Measurements from ENCODE around the gene CGREF1. TPM values are rescaled to one million over a fixed set of nuclear protein-coding genes. Genes with fewer than 3 reads are reported as not detected.

The CGREF1 gene
- total and polyA plus RNA-seq, 2 donors (not counting 1 experiment from before 2014, with no cell fraction given), result 1.5 to 2.3 TPM

DNA sequence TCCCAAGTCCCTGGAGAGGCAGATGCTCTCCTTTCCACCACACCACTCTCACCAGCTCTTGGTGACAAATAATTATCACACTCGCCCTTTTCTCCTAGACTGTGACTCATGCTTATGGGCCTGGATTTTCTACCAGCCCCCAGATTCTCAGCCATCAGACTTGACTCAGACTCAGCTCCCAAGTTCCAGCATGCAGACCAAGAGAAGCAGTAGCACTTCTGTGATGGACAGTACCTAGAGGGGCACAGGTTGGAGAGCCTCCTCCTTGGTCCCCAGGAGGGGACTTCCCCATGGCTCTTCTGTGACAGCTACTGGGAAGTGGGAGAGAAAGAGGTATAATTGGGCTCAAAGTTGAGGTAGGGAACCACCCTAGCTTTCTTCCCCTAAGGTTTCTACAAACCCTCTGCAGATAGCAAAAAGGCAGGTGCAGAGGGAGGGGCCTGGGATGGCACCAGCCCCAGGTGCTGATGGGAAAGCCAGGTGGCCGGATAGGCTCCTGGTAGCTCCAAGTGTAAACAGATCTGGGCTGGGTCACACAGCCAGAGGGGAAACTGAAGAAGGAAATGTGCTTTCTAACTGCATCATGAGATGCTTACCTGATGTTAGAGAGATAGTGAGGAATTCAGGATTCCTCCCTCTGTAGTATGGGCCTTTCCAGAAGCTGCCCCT, 34.0 kb upstream of the CGREF1 start:
- DNase-seq (ENCODE audit: low read depth in 2 of 2), result peak in 1 of 2 donors; percentile 44

DNA sequence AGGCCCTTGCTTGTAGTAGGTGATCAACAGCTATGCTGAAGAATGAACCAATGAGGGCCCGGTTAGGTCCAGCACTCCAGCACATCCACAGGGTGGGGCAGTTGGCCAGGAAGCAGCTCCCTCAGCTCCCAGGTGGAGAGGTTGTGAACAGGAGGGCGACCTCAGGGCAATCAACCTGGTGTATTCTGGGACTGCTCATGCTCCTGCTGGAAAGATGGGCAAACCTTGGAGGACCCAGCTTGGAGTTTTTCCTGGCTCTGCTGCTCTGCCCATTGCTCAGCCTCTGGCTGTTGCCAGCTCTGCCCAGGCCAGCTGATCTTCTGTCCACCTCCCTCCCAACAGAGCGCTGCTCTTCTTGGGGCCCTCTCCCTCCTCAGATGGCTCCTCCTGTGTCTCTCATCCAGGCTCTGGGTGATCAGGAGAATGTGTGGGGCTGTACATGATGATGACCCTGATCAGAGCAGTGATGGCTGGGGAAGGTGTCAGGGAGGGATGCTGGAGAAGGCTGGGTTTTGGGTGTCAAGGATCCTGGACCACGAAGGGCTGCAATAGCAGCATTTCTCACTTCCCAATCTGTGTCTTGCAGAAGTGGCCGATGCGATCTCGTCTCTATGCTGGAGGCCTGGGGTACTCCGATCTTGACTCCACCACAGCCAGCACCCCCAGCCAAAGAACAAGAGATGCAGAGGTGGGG, 33.3 kb upstream of the CGREF1 start:
- H3K9ac ChIP-seq (ENCODE audit: insufficient read depth, low read length), result no peak overlapping the region
- peaks cover 30% of the 10 kb centered on the region for H3K27me3 ChIP-seq (ENCODE audit: control insufficient read depth, insufficient read depth, low read length)
- TF ChIP-seq EZH2 (IDR thresholded peaks at IDR 0.05; ENCODE audit: low read length, missing control alignments), result no peak
- TF ChIP-seq, protein P1, sequence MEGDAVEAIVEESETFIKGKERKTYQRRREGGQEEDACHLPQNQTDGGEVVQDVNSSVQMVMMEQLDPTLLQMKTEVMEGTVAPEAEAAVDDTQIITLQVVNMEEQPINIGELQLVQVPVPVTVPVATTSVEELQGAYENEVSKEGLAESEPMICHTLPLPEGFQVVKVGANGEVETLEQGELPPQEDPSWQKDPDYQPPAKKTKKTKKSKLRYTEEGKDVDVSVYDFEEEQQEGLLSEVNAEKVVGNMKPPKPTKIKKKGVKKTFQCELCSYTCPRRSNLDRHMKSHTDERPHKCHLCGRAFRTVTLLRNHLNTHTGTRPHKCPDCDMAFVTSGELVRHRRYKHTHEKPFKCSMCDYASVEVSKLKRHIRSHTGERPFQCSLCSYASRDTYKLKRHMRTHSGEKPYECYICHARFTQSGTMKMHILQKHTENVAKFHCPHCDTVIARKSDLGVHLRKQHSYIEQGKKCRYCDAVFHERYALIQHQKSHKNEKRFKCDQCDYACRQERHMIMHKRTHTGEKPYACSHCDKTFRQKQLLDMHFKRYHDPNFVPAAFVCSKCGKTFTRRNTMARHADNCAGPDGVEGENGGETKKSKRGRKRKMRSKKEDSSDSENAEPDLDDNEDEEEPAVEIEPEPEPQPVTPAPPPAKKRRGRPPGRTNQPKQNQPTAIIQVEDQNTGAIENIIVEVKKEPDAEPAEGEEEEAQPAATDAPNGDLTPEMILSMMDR (conservative IDR thresholded peaks at IDR 0.05 in 1 of 2, IDR thresholded peaks at IDR 0.05 in 1 of 2; ENCODE audit: low read depth in 1 of 2, low read length in 2 of 2), result no peak

More for the DNA sequence above, 34.0 kb upstream of the CGREF1 start:
- H3K4me1 ChIP-seq (ENCODE audit: control insufficient read depth, extremely low read depth, insufficient read depth, low read length), result no peaks in the 10 kb centered on the region
- TF ChIP-seq, protein P1 (conservative IDR thresholded peaks at IDR 0.05 in 1 of 2, IDR thresholded peaks at IDR 0.05 in 1 of 2; ENCODE audit: low read depth in 1 of 2, low read length in 2 of 2), result no peak
- no peak for TF ChIP-seq EZH2 (IDR thresholded peaks at IDR 0.05; ENCODE audit: low read length, missing control alignments)
- H3K27ac ChIP-seq (ENCODE audit: insufficient read depth, low read length), result no peak overlapping the region
- no peaks in the 10 kb centered on the region for H3K36me3 ChIP-seq (ENCODE audit: control insufficient read depth, insufficient read depth, low read length)
- H3K9me3 ChIP-seq (ENCODE audit: control insufficient read depth, insufficient read depth, low read depth, low read length), result no peaks in the 10 kb centered on the region
- no peak overlapping the region for H2AFZ ChIP-seq (ENCODE audit: low read length)
- peaks cover 28% of the 10 kb centered on the region for H3K27me3 ChIP-seq (ENCODE audit: control insufficient read depth, insufficient read depth, low read length)
- H3K4me3 ChIP-seq (replicated peaks in 1 of 4; ENCODE audit: control extremely low read depth in 1 of 4, insufficient read depth in 1 of 4, low read depth in 3 of 4, low read length in 4 of 4), result no peak overlapping the region
- no peak overlapping the region for H3K4me2 ChIP-seq (ENCODE audit: extremely low read depth, insufficient read depth, low read length)
- no peaks in the 10 kb centered on the region for H3K79me2 ChIP-seq (ENCODE audit: control insufficient read depth, insufficient read depth, low read length)
- H3K9ac ChIP-seq (ENCODE audit: insufficient read depth, low read length), result no peak overlapping the region
- H4K20me1 ChIP-seq (ENCODE audit: control insufficient read depth, extremely low read depth, insufficient read depth, low read length), result no peaks in the 10 kb centered on the region

DNA sequence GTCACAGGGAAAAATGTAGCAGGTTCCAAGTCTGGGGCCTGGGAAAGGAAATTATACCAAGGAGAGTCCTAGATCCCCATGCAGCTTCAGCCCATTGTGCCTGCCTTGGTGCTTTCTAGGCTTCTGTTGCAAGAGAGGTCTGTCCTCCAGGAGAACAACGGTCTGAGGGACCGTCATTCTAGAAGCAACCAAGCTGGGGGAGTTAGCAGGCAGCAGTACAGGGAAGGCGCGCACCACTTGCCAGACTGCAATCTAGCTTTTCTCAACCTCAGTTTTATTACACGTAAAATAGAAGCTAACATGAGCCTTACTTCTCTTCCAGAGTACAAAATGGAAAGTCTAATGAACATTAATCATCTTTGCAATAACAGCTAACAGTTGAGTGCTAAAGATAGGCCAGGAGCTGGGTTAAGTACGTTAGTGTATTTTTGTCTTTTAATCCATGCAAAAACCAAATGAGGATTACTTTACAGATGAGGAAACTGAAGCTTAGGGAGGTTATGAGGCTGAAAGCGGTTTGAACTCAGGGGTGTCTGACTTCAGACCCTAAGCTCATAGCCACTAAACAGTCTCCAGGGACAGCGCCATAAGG, 31.8 kb upstream of the CGREF1 start:
- Histone ChIP-seq H3K4me3 (replicated peaks in 1 of 4; ENCODE audit: control extremely low read depth in 1 of 4, insufficient read depth in 1 of 4, low read depth in 3 of 4, low read length in 4 of 4) (no peak overlapping the region), H4K20me1 (ENCODE audit: control insufficient read depth, extremely low read depth, insufficient read depth, low read length) (no peaks in the 10 kb centered on the region), H2AFZ (ENCODE audit: low read length) (no peak overlapping the region), H3K4me1 (ENCODE audit: control insufficient read depth, extremely low read depth, insufficient read depth, low read length) (no peaks in the 10 kb centered on the region), H3K9ac (ENCODE audit: insufficient read depth, low read length) (no peak overlapping the region), H3K79me2 (ENCODE audit: control insufficient read depth, insufficient read depth, low read length) (no peaks in the 10 kb centered on the region), H3K4me2 (ENCODE audit: extremely low read depth, insufficient read depth, low read length) (no peak overlapping the region), H3K9me3 (ENCODE audit: control insufficient read depth, insufficient read depth, low read depth, low read length) (no peaks in the 10 kb centered on the region), H3K36me3 (ENCODE audit: control insufficient read depth, insufficient read depth, low read length) (no peaks in the 10 kb centered on the region), H3K27me3 (ENCODE audit: control insufficient read depth, insufficient read depth, low read length) (peaks cover 30% of the 10 kb centered on the region), H3K27ac (ENCODE audit: insufficient read depth, low read length) (no peak overlapping the region)
- TF ChIP-seq, protein P1 (conservative IDR thresholded peaks at IDR 0.05 in 1 of 2, IDR thresholded peaks at IDR 0.05 in 1 of 2; ENCODE audit: low read depth in 1 of 2, low read length in 2 of 2), result no peak
- no peak for DNase-seq (ENCODE audit: low read depth in 2 of 2)

More for the DNA sequence above, 33.3 kb upstream of the CGREF1 start:
- DNase-seq (ENCODE audit: low read depth in 2 of 2), result no peak
- no peak overlapping the region for H3K4me2 ChIP-seq (ENCODE audit: extremely low read depth, insufficient read depth, low read length)
- no peak overlapping the region for H2AFZ ChIP-seq (ENCODE audit: low read length)
- H3K4me3 ChIP-seq (replicated peaks in 1 of 4; ENCODE audit: control extremely low read depth in 1 of 4, insufficient read depth in 1 of 4, low read depth in 3 of 4, low read length in 4 of 4), result no peak overlapping the region
- no peaks in the 10 kb centered on the region for H3K79me2 ChIP-seq (ENCODE audit: control insufficient read depth, insufficient read depth, low read length)
- H4K20me1 ChIP-seq (ENCODE audit: control insufficient read depth, extremely low read depth, insufficient read depth, low read length), result no peaks in the 10 kb centered on the region
- no peaks in the 10 kb centered on the region for H3K4me1 ChIP-seq (ENCODE audit: control insufficient read depth, extremely low read depth, insufficient read depth, low read length)
- H3K36me3 ChIP-seq (ENCODE audit: control insufficient read depth, insufficient read depth, low read length), result no peaks in the 10 kb centered on the region
- no peak overlapping the region for H3K27ac ChIP-seq (ENCODE audit: insufficient read depth, low read length)
- H3K9me3 ChIP-seq (ENCODE audit: control insufficient read depth, insufficient read depth, low read depth, low read length), result no peaks in the 10 kb centered on the region
